ENCODE results near the gene DAZAP1. TPM values are rescaled to one million over a fixed set of nuclear protein-coding genes. Genes with fewer than 3 reads are reported as not detected.
"Not testable (repeated sequence)": the region's sequence is repeated elsewhere in the genome, so short reads cannot be mapped to it uniquely, and the experiment has no call there.

The DAZAP1 gene
- total RNA-seq, 1 donor from 2014 or later = 107 TPM

DNA sequence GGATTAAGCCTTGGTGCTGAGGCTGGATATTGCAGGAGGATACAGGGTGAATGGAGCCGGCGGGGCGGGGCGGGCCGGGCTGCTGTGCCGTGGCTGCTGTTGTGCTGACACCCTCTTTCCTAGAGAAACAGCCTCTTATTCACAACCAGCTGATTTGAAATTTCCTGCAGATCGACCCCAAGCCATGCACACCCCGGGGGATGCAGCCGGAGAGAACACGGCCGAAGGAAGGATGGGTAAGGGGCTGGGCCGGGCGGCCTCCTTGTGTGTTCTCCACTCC lies 11.1 kb downstream of the DAZAP1 start:
- no peak overlapping the region for H3K4me2 ChIP-seq
- peaks cover 22% of the 10 kb centered on the region for H3F3A ChIP-seq (ENCODE audit: low read depth)
- H3K27ac ChIP-seq = no peak overlapping the region
- H3K9me3 Mint-ChIP-seq = no peaks in the 10 kb centered on the region
- peaks cover 9% of the 10 kb centered on the region for H3K4me1 ChIP-seq
- no peak overlapping the region for H3K4me3 ChIP-seq
- peaks cover 89% of the 10 kb centered on the region for H3K79me2 ChIP-seq (ENCODE audit: low read depth)
- peaks cover 46% of the 10 kb centered on the region for H3K4me1 Mint-ChIP-seq
- no peaks in the 10 kb centered on the region for H3K27me3 ChIP-seq
- H4K20me1 ChIP-seq (ENCODE audit: low read depth) = peaks cover 94% of the 10 kb centered on the region
- no peak overlapping the region for H2AFZ ChIP-seq (replicated peaks)
- peaks cover 30% of the 10 kb centered on the region for H3K36me3 Mint-ChIP-seq
- no peaks in the 10 kb centered on the region for H3K36me3 ChIP-seq
- H3K9me3 ChIP-seq (ENCODE audit: low read depth) = no peaks in the 10 kb centered on the region
- no peak for DNase-seq (ENCODE audit: low spot score)
- no peak overlapping the region for H3K4me3 Mint-ChIP-seq
- no peak overlapping the region for H3K9ac ChIP-seq
- H3K27me3 Mint-ChIP-seq (ENCODE audit: insufficient read depth, low read depth) = peaks cover 2% of the 10 kb centered on the region
- H3K27ac Mint-ChIP-seq = no peak overlapping the region
- TF ChIP-seq EZH2phosphoT487 (IDR thresholded peaks at IDR 0.05) (no peak), EZH2 (IDR thresholded peaks at IDR 0.05) (no peak)
- TF ChIP-seq, protein P1, sequence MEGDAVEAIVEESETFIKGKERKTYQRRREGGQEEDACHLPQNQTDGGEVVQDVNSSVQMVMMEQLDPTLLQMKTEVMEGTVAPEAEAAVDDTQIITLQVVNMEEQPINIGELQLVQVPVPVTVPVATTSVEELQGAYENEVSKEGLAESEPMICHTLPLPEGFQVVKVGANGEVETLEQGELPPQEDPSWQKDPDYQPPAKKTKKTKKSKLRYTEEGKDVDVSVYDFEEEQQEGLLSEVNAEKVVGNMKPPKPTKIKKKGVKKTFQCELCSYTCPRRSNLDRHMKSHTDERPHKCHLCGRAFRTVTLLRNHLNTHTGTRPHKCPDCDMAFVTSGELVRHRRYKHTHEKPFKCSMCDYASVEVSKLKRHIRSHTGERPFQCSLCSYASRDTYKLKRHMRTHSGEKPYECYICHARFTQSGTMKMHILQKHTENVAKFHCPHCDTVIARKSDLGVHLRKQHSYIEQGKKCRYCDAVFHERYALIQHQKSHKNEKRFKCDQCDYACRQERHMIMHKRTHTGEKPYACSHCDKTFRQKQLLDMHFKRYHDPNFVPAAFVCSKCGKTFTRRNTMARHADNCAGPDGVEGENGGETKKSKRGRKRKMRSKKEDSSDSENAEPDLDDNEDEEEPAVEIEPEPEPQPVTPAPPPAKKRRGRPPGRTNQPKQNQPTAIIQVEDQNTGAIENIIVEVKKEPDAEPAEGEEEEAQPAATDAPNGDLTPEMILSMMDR (IDR thresholded peaks at IDR 0.05) = no peak

DNA sequence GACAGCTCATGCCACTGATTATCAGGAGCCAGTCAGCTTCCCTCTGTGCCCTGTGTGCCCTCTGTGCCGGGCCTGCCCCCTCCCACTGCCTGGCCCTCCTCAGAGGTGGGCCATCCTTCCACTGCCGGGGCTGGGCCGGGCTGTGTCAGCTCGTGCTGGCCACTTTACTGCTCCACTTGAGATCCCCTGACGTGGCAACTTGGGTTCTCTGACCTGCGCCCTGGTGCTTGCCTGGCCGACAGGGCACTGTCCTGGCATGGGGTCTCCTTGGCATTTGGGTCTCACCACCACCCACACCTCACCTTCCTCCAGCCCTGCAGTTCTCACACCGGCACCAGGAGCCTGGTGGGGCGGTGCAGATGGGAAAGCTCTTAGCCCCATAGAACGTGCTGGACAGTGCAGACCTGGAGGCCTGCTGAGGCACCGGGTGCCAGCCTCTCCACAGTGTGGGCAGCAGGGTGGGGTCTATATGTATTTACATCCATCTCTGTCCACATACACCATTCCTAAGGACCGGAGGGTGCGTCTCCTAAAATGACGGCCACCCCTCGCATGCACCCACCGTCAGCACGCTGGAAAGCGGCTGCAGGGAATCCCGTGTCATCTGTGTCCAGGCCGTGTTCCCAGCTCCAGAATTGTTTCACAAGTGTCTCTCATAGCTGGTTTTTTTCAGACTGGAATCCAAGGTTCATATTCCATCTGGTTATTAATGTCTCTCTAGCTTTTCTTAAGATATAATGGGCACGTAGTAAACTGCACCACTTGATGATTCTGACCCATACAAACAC lies 11.8 kb downstream of the DAZAP1 start:
- H3K79me2 ChIP-seq (ENCODE audit: low read depth) = peaks cover 88% of the 10 kb centered on the region
- peaks cover 31% of the 10 kb centered on the region for H3K36me3 Mint-ChIP-seq
- H3K4me2 ChIP-seq = no peak overlapping the region
- H3K27me3 Mint-ChIP-seq (ENCODE audit: insufficient read depth, low read depth) = peaks cover 2% of the 10 kb centered on the region
- H3K9me3 ChIP-seq (ENCODE audit: low read depth) = no peaks in the 10 kb centered on the region
- TF ChIP-seq EZH2 (IDR thresholded peaks at IDR 0.05) = no peak
- H3K4me1 Mint-ChIP-seq = peaks cover 53% of the 10 kb centered on the region
- no peaks in the 10 kb centered on the region for H3K27me3 ChIP-seq
- H3K36me3 ChIP-seq = no peaks in the 10 kb centered on the region
- no peak for DNase-seq (ENCODE audit: low spot score)
- no peak overlapping the region for H3K4me3 ChIP-seq
- H3K4me1 ChIP-seq = peaks cover 9% of the 10 kb centered on the region
- no peak overlapping the region for H3K27ac Mint-ChIP-seq
- no peak overlapping the region for H2AFZ ChIP-seq (replicated peaks)
- H3K4me3 Mint-ChIP-seq = peak overlapping the region; percentile 31
- H3F3A ChIP-seq (ENCODE audit: low read depth) = peaks cover 18% of the 10 kb centered on the region
- no peaks in the 10 kb centered on the region for H3K9me3 Mint-ChIP-seq
- no peak overlapping the region for H3K27ac ChIP-seq
- H3K9ac ChIP-seq = no peak overlapping the region
- H4K20me1 ChIP-seq (ENCODE audit: low read depth) = peaks cover 94% of the 10 kb centered on the region

DNA sequence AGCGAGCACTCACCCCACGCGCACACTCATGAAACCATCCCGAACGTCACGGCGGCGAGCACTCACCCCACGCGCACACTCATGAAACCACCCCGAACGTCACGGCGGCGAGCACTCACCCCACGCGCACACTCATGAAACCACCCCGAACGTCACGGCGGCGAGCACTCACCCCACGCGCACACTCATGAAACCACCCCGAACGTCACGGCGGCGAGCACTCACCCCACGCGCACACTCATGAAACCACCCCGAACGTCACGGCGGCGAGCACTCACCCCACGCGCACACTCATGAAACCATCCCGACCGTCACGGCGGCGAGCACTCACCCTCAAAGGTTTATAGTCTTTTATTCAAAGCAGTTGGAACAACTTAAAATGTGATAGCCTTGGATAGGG lies 12.7 kb downstream of the DAZAP1 start:
- H3K27me3 Mint-ChIP-seq (ENCODE audit: insufficient read depth, low read depth); H3K9ac ChIP-seq; H3K4me3 Mint-ChIP-seq; H3F3A ChIP-seq (ENCODE audit: low read depth); H3K4me2 ChIP-seq; H2AFZ ChIP-seq (replicated peaks); H3K27ac Mint-ChIP-seq; H3K36me3 ChIP-seq; DNase-seq (ENCODE audit: low spot score); H3K4me1 ChIP-seq; H3K27ac ChIP-seq; H3K9me3 Mint-ChIP-seq; H3K9me3 ChIP-seq (ENCODE audit: low read depth); H3K4me3 ChIP-seq; H3K27me3 ChIP-seq: not testable (repeated sequence)
- peaks cover 86% of the 10 kb centered on the region for H3K79me2 ChIP-seq (ENCODE audit: low read depth)
- H3K4me1 Mint-ChIP-seq = peaks cover 55% of the 10 kb centered on the region
- H3K36me3 Mint-ChIP-seq = peaks cover 34% of the 10 kb centered on the region
- H4K20me1 ChIP-seq (ENCODE audit: low read depth) = peaks cover 93% of the 10 kb centered on the region

DNA sequence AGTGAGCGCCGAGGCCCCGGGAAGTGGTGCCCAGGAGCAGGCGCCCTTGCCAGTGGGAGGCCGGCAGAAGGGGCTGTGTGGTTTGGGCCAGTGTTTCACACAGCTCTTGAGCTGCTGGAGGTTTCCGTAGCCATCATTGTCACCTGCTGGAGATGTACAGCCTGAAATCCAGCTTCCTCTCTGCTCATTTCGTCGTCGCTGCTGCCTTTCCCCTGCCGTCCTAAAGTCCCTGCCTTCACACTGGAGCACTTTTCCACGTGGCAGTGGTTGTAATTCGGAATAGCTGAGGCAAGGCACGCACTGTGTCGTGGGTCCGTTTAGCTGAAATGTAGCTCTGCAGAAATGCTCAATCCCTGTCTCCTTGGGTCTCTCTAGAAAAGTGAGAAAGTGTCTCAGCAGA lies 13.2 kb downstream of the DAZAP1 start:
- Histone ChIP-seq H2AFZ (replicated peaks) (no peak overlapping the region), H3K79me2 (ENCODE audit: low read depth) (peaks cover 86% of the 10 kb centered on the region), H3K4me3 (no peak overlapping the region), H3K9me3 (ENCODE audit: low read depth) (no peaks in the 10 kb centered on the region), H3K4me1 (peaks cover 14% of the 10 kb centered on the region), H4K20me1 (ENCODE audit: low read depth) (peaks cover 93% of the 10 kb centered on the region), H3K9ac (no peak overlapping the region), H3K36me3 (no peaks in the 10 kb centered on the region), H3K4me2 (no peak overlapping the region), H3F3A (ENCODE audit: low read depth) (peaks cover 8% of the 10 kb centered on the region), H3K27ac (no peak overlapping the region), H3K27me3 (no peaks in the 10 kb centered on the region)
- no peak overlapping the region for H3K27ac Mint-ChIP-seq
- peaks cover 35% of the 10 kb centered on the region for H3K36me3 Mint-ChIP-seq
- no peak overlapping the region for H3K4me3 Mint-ChIP-seq
- TF ChIP-seq EZH2 (IDR thresholded peaks at IDR 0.05) = no peak
- TF ChIP-seq EZH2phosphoT487 (IDR thresholded peaks at IDR 0.05) = no peak
- TF ChIP-seq, protein P1 (IDR thresholded peaks at IDR 0.05) = no peak
- H3K4me1 Mint-ChIP-seq = peaks cover 55% of the 10 kb centered on the region
- DNase-seq (ENCODE audit: low spot score) = no peak
- no peaks in the 10 kb centered on the region for H3K9me3 Mint-ChIP-seq
- H3K27me3 Mint-ChIP-seq (ENCODE audit: insufficient read depth, low read depth) = peaks cover 4% of the 10 kb centered on the region
